NCI-H524 (cell line): Measurements from ENCODE around the gene ILDR2.

Experiments
- DNase-seq, 2 experiments: peaks; one replicate each; lab custom pipeline; 2025; lab: John Stamatoyannopoulos, UW

The ILDR2 gene

DNA sequence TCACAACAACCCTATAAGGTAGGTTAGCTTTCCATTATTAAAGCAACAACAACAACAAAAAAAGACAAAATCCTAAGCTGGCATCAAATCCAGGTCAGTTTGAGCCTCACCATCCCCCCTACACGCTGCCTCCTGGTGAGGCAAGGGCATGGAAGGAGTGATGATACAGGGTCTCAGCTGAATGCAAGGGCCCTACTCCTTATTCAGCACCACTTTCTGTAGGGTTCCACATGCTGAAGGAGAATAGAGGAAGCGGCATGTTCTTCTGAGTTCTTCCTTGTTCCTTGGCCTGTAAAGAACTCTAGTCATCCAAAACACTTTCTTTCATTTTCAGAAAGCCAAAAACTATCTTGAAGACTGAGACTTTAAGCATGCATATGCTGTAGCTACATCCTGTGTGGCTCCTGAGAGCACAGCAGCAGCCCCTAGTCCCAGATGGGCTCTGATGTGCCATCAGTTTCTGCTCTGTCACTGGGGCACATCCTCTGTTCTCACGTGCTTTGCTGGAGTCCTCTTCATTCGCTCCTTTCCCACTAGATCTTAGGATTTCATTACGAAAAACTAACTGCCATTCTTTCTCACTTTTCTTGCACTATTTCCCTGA, 6.2 kb downstream of the ILDR2 start:
- DNase-seq: no peak

DNA sequence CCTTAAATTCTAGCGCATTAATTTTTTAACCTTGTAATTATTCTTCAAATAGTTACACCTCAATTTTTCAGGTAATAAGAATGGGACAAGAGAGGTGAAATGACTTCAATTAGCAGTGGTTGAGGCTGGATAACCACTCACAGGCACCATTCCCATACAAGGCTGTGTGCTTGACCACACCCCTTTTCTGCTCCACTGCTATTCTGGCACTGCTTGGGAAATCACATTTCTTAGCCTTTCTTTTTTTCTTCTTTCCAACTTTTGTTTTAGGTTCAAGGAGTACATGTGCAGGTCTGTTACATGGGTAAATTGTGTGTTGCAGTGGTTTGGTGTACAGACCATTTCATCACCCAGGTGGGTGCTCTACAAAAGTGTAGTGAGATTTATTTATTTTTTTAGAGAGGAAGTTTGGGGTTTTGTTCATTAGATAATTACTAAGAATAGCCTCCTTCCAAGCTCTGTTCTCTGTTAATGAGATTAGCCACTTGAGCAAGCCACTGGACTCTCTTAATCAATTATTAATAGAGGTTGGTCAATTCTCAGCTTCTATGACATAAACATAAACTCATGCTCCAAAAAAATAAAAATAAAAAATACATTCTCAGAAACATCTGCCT, 14.4 kb downstream of the ILDR2 start:
- DNase-seq: no peak

DNA sequence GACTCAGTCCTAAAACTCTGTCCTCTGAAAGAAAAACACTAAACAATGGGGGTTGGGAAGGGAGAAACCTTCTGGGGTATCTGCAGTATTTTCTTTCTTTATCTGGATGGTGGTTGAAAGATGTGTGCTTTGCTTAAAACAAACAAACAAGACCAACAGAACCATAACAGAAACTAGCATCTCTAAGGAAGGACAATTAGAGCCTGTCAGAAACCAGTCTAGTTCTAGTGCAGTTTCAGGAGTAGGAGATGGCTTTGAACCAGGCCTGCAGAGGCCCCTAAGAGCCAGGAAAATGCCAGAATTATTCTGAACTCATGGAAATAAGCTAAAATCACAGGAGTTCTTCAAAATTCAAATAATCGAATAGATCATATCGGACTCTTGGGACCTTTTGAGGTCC, 18.5 kb downstream of the ILDR2 start:
- DNase-seq: no peak

DNA sequence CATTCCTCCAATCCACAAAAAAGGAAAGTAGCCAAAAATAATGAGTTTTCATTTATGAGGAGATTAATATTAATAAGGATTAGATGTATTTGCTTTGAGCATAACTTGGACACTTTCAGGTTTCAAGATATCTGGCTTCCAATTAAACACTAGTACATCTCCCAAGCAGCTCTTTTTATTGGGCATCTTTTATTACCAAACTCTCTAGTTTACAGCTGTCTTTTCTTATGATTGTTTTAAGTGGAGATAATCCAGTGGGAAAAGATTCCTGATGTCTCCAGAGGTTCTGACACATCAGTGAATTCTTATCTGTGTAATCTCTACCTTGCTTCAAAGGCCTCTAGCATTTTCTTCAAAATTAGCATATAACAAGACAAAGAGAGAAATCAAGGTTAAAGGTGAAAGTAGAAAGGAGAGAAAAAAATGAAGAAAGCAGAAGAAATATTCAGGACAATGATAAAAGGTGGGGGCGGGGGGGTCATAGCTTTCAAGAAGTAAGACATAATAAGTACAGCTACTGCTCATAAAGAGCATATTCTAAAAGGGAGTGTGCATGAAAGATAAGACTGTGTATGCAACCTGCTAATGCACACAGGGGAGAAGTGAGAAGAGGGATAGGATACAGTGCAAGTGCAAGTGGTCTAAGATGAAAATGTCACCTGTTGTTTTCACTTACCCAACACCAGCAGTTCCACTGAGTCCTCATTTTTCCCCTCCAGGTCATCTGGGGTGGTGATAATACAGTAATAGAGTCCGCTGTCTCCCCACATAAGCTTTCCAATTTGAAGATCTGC, 19.1 kb downstream of the ILDR2 start:
- no peak for DNase-seq

DNA sequence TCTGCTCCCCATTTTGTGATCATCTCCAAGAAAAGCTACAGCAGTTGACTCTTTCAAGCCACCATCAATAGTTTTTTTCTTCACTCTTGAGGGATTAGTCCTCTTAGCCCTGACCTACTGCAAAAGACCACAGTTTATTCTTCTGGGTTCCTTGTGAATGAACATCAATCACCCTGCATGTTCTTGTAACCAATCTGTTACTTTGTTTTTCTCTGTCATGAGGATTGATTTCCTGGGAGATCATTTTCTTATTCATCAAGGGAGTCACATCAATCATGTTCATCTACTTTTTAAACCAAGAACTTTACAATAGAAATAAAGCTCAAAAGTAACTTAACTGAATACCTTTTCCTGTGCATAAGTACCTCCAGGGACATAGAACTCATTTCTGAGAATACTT, 21.8 kb downstream of the ILDR2 start:
- DNase-seq: no peak

DNA sequence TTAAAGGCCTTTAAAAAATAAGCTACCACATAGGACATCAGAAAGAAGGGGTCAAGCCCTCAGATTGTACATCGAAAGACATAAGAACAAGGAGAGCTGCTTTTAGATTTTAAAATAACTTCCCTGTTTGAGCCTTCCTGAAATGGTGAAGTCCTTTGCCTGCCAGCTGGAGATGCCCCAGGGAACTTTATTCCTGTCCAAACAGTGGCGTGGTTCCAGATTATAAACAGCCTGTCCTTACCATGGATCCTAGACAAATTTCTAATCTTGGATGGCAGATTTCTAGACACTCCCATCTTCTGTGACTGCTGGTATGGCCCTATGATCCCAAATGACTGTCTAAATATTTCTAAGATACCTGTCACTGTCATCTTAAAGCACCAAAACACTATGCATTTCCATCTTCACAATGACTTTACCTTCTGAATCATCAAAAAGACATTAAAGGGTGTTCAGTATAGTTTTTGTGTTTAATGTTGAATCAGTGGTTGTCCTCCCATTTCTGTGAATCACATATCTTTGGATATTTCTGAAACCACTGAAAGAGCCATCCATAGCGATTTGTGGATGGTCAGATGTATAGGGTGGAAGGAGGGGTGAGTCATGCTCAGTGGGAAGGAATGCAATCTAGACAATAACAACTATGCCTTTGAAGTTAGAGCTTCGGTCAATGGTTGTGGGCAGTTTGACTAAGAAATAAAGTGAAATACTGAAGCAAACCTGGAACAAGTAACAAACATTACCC, 23.2 kb downstream of the ILDR2 start:
- no peak for DNase-seq

DNA sequence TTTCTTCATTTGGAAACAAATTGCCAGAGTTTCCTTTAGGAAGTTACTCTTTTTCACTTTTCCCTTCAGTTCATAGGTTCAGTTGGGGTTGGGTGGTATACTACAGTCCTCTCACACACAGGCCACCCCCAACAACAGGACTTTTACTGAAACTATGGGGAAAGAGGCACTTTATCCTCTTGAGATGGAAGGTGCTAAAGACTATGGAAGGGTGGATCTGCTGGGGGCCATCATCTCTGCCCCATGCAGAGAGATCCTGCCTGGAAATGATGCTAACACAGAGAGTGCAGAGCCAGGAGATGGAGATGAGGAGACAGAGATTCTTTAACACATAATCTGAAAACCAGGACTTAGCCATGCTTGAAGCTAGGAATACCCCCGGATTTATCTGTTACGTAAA, 24.3 kb downstream of the ILDR2 start:
- DNase-seq: no peak

DNA sequence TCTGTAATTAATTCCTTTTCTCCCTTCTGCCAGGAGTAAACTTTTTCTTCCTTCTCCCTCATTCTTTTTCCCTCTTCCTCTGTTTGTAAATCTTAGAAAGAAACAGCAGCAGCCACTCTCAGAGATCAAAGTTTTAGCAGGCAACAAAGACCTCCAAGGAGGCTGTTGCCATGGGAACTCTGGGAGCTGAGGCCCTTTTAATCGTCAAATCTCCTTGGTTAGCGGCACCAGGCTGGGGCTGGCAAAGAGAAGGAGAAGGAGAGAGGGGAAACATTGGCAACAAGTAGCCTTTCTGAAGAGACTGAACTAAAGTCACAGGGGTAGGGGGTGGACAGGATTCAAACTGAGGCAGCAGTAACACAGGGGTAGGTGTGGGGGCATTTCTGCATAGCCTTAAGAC, 25.2 kb downstream of the ILDR2 start:
- peak in 1 of 2 experiments; percentile 40 for DNase-seq

DNA sequence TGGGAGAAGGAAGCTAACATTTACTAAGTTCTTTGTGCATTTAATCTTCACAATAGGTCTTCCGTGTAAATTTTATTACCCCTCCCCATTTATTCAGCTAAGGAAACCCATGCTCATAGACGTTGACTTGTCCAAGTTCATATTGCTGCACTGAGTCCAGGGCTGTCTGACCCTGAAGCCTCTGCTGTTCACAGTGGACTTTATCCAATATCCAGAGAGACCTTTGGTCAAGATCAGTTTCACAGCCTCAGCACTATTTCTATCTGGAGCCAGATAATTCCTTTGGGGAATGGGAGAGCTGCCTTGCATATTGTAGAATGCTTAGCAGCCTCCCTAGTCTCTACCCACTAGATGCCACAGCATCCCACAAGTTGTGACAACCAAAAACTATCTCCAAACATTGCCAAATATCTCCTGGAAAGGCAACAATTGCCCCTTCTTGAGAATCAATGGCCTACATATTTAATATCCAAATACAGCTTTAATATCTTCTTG, 26.4 kb downstream of the ILDR2 start:
- no peak for DNase-seq

DNA sequence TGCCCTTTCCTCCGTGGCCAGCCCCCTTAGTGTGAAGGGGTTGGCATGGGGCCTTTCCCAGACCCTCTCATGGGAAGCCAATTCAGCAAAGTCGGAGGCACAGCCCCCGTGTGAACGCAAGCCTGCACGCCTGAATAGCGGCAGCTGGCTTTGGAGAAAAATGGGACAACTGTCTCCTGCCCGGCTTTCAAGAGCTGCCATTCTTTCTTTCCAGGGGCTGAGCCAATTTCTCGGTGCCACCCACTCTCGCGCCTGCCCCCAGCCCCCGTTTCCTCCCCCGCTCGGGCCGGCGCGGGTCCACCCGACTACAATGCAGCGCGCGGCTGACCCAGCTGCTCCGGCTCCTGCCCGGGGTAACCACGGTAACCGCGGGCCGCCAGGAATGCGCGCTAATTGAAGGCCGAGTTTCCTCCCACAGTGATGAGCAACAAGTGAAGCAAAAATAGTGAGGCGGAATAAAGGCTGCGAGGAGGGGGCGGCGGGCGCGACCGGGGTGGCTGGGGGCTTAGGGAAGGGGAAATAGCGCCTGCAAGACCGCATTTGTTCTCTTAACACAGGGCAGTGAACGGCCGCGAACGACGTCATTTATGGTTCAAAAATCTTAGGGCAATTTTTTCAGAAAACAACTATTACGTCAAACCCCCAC, 27.8 kb downstream of the ILDR2 start:
- DNase-seq: peak; percentile 40 to 55

DNA sequence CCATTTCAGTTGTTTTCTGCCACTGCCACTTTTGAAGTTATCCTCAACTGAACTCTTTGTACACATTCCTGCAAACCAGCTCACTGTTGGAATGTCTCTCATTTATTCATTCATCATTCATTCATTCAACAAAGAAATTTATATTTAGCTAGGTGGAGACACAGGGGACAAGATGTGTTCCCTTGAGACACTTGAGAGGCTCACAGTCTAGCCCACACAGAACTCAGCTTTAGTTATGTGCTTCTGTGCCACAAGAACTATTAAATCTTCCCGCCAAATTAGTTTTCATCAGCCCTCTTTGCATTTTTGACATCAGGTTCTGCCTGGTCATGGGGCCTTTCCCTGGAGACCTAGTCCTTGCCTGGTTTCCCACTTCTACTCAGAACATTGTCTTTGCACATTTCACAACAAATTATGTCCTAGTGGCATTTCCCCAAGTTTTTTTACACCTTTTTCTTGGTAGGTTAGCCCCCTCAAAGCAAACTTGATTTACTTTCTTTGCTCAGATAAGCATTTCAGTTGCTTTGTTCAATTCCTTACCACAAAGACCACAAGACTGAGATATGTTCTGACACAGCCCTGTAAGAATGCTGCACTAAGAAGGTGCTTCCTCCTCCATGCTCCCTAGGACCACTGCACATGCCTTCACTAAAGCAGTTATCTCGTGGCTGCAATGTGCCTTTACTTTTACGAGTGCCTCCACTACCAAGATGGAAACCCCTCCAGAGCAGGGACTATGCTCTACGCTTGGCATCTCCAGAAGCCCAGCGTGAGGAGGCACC, 31.0 kb downstream of the ILDR2 start:
- DNase-seq: no peak

DNA sequence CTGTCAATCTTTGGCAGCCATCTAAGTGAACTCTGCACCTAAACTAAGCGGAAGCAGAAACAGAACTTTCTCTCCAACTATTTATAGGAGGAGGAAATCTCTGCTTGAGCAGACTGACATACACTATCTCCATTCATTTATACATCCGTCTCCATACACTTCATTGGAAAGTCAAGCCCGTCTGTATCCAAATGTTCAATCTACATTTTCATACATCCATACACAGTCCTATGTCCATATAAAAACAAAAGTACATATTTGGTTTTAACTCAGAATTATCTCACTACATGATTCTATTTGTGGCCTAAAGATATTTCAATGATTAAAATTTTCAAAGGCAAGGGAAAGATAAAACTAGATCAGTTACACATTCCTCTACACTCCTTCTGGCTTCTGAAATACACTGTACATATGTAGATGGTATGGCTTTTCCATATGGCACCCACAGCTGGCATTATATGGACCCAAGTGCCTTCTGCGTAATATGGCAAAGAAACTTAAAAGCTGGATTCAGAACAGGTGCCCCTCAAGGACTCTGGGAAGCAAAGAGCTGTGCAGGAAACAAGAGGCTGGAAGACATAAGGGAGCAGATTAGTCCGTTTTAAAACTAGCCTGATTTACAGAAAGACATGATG, 35.5 kb downstream of the ILDR2 start:
- peak; percentile 59 to 84 for DNase-seq

DNA sequence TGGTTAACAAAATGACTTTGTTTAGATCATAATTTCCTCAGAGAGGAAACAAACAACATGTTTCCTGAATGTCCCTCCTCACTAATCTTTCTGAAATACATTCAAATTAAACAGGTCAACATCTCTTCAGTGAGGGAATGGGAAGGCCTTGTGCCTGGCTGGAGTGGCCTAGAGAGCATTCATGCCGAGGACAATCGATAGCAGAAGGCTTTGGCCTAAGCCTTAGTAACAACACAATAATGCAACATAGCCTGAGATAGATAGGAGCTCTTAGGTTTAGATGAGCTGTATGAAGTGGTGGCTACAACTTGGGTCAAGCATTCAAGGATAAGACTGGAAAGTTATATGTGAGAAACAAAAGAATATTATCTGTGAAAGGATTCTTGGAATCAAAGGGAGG, 37.4 kb downstream of the ILDR2 start:
- no peak for DNase-seq

DNA sequence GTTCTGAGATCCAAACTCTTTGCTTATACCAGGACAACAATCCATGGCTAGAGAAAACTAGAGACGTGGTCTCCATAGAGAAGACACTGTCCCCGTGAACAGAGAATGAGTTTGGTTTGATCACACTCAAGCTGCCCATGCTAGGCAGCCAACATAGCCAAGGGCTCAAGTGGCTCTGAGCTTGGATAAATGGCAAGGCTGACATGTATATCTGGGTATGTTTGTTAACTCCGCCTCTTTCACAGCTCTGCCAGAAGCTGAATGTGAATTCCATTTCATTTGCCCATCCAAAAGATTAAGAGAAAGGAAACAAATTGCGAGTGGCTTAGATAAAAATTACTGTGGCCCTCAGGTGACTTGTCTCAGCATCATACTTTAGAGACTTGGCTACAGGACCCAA, 38.0 kb downstream of the ILDR2 start:
- DNase-seq: no peak

DNA sequence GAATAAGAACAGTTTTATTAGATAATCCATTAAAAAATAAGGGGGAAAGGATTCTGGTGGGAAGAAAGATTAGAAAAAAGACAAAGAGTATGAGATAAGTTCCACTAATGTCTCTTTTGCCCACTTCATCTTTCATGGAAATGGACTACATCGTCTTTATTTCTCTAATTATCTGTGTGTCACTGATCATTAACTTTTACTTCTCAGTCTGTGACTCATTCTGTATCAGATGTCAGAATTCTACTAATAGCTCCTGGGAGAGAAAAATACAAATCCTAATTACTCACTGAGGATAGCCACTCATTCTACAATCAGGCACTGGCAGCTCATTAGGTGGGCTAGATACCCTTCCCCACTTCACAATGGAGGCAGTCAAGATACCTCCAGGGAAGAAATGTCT, 41.7 kb downstream of the ILDR2 start:
- DNase-seq: no peak

DNA sequence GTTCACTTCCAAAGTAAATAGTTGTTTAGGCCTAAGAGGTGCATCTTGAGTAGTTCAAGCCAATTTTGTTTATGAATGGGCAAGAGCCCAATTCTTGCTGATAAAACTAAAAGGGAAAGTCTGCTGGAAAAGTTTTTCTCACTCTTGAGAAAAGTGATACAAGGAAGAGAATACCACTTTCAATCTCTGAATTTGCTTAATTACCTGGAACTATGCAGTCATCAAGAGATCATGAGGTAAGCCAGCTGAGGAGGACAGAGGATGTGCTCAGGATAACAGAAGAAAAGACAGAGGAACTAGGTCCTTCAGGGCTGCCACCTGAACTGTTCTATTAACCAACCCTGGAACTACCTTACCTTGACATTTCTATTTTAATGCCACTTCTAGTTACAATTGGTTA, 42.2 kb downstream of the ILDR2 start:
- DNase-seq: no peak

DNA sequence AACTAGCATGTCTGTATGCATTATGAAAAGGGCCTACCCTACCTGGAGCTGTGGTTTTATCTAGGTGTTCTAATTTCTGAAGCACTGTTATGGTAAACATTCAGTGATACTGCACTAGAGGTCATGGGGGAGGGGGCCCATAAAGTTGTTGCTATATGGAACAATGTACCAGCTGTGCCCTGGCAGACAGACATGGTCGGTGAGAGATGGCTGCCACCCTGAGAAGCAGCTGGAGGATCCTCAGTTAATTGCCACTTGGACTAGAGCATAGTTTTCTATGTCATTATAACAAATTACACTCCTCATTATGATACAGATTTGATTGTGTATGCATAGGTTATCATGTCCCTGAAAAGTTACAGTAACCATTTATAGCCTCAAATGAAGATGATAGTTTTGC, 45.4 kb downstream of the ILDR2 start:
- no peak for DNase-seq

DNA sequence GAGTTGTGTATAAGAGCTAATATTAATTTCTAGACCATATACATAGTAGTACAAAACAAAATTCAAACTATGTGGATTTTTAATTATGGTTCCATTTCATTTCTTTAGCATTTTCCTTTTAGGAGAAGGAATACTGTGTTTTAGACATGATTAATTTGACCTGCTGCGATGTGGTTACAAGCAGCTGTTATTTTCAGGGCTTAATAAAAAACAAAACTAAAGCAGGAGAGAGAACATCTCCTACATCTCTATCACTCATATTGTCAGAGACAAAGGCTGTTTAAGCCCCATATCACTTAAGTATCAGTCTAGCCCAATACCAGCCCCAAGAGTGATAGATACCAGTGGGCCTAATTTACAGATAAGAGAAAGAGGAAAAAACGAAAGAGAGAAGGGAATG, 47.6 kb downstream of the ILDR2 start:
- DNase-seq: no peak

DNA sequence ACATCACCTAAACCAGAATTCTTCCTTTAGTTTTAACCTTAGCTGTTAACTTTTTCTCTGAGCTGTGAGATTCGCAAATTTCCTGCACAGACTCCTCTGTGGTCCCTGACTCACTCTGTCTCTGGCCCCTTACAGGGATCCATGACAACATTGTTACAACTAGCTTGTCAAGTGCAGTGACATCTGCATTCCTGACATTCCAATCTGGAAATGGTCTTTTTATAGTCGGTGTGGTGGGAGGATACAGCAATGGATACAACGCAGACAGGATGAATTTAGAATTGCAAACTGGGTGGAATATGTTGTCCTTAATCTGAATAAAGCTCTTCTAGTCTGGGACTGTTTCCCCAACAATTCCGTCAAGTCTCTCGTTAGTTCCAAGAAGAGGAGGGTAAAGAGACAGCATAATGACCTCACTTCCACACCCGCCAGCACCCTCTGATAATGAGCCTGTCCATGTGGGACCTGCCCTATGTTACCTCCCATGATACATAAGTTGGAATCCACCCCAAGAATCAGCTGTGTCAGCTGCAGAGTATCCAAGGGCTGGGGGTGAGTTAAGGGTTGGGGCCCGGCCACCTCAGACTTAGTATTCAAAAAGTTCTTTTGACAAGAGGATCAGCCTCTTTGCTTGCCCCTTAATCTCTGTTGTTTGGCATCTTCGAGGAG, 49.4 kb downstream of the ILDR2 start:
- DNase-seq: no peak

DNA sequence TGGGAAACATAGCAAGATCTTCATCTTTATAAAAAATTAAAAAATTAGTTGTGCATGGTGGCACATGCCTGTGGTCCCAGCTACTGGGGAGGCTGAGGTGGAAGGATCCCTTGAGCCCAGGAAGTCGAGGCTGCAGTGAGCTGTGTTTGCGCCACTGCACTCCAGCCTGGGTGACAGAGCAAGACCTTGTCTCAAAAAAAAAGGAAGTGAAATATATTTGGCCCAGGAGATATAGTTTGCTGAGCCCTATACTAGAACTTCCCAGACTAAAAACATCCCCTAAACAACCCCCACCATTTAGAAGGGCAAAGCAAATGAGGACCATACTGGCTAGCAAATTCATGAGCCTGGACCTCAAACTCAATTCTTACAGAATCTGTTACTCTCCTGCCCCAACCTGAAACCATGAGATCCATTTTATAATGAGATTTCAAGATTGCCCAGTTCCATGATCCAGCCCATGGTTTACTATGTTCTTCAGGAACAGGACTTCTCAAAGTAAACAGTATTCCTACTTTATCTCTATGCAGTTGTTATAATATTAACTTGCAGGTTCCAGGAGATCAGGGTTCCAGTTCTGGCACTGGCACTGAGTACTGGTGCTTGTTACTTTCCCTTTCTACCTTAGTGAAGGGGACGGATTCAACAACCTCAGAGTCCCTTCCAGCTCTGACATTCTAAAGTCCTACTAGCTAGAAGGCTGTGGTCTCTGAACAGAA, 50.4 kb downstream of the ILDR2 start:
- no peak for DNase-seq
